22Rv1 (cell line): ENCODE data around the gene DUSP15.

Source experiments
- ZFX ChIP-seq: fragments of 450-650 bp; IDR thresholded peaks from 2 replicates; pipeline ENCODE4 v1.6.1; 2017; ENCODE audit warnings: antibody characterized with exemption, borderline replicate concordance
- TF ChIP-seq, protein P1 (sequence below): fragments of 450-650 bp; IDR thresholded peaks from 2 replicates; pipeline ENCODE4 v1.5.1; 2017; ENCODE audit warnings: mild to moderate bottlenecking

DNA sequence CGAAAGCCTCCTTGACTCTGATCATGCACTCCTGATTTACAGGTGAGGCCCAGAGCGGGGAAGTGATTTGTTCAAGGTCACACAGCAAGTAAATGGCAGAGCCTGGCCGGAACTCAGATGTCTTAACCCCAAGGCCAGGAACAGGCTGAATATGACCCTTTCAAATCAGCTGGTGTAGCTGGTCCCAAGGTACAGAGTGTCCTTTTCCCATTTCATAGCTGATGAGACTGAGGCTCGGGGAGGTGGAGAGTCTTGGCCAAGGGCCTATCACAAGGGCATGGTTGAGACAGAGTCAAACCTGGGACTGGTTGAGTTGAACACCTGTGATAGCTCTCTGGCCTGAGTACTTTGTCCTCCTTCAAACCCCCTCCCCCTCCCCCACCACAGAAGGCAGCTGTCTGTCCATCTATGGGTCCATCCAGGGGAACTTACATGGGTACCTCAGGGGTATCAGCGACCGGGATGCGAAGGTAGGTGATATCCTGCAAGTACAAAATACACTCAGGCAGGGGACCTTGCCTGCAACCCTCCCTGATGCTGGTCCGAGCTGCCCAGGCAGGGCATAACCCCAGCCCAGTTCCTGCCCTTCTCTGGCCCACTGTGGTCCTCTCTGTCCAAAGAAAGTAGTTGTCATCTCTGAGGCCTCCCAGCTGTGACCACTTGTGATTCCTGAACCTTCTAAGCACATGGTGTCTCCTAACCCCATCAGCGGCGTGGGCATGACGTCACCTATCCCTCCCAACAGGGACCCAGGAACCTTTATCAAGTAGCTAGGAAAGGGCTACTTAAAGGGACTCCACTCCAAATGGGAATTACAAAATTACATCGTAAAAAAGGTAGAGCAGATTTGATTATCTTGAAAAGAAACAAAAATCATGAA is 5.6 kb downstream of the DUSP15 start:
- TF ChIP-seq, protein P1, sequence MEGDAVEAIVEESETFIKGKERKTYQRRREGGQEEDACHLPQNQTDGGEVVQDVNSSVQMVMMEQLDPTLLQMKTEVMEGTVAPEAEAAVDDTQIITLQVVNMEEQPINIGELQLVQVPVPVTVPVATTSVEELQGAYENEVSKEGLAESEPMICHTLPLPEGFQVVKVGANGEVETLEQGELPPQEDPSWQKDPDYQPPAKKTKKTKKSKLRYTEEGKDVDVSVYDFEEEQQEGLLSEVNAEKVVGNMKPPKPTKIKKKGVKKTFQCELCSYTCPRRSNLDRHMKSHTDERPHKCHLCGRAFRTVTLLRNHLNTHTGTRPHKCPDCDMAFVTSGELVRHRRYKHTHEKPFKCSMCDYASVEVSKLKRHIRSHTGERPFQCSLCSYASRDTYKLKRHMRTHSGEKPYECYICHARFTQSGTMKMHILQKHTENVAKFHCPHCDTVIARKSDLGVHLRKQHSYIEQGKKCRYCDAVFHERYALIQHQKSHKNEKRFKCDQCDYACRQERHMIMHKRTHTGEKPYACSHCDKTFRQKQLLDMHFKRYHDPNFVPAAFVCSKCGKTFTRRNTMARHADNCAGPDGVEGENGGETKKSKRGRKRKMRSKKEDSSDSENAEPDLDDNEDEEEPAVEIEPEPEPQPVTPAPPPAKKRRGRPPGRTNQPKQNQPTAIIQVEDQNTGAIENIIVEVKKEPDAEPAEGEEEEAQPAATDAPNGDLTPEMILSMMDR: no peak
- TF ChIP-seq ZFX: no peak
